HL-60/S4 treated with phorbol 12-myristate 13-acetate at 8.2 ng/mL for 4 days and 3 days (cell line): ENCODE measurements around the gene APC2.
"Not testable (repeated sequence)": the region's sequence is repeated elsewhere in the genome, so short reads cannot be mapped to it uniquely, and the experiment has no call there.

Source experiments
- in situ Hi-C: fragments of 300-500 bp; cut with MboI; formaldehyde crosslinking; loops from 2 replicates; pipeline ENCODE4 v1.15.0; 2022; ENCODE audit warnings: low sequenced_read_pairs

APC2 gene

GRCh38 chr19:1427221-1427920, 22.6 kb upstream of the APC2 start:
- in situ Hi-C loops, result no loop called here

- in situ Hi-C loops, result no loop called here
Measured at GRCh38 chr19:1428738-1429391, 21.1 kb upstream of the APC2 start.

DNA sequence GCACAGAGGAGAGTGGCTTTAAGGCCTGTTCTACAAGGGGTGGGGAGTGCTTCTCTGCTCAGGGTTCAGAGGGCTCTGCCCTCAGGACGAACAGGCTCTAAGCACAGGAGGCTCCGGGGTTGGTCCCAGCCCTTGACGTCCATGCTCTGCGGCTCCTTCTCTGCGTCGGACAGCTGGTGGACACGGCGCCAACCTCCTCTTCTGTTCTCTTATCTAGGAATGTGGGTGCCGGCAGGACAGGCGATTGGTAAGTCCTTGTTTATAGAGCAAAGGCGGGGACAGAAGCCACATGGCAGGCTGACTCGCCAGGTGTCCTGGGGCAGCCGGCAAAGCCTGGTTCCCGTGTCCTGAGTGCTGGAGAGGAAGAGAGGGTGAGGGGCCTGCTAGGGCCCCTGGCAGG, 20.2 kb upstream of the APC2 start:
- in situ Hi-C loops, result no loop called here

DNA sequence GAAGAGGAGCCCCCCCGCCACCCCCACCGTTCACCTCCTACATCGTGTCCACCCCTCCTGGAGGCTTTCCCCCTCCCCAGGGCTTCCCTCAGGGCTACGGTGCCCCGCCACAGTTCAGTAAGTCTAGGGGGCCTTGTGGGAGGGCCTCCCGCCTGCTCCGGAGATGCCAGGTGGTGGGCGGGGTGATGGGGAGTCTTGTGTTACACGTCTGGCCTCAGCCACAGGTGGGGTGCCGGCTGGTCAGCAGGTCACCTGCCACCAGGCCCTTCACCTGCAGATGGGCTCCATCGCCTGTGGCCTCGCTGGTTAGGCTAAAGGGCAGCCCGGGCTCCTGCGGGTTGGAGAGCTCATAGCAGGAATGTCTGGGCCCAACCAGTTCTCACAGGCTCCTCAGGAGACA, 19.7 kb upstream of the APC2 start:
- in situ Hi-C loops, result no loop called here

DNA sequence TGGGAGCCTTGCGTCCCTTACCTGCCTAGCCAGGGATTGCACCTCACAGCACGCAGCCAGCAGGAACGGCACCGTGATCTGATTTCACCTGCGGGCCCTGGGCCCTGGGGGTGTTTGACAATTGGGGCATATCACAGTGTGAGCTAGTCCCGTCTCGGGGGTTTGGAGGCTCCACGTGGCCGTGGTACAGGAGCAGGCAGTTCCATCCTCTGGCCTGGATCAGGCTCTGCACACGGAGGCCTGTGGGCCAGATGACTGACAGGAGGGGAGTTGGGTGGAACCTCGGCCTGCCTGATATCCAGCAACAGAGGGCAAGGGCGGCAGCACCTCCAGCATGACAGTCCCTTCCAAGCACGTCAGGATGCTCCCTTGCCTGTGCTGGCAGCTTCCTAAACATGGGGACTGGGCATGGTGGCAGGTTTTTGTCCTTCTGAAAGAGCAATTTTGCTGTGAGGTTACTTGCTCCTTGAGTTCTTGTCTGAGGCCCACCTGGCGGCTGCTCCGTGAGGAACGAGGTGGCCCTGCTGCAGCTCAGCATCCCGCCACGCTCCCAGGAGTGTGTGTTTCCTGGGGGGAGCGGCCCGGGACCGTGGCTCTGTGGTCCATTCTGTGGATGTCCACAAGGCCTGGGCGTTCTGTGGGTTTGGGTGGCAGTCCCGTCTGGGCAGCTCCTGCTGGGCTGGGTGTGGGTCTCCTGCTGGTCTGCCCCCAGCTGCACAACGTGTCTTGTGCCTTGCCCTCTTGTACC, 18.0 kb upstream of the APC2 start:
- in situ Hi-C loops, result no loop called here

GRCh38 chr19:1432507-1432887, 17.4 kb upstream of the APC2 start:
- in situ Hi-C loops, result no loop called here

DNA sequence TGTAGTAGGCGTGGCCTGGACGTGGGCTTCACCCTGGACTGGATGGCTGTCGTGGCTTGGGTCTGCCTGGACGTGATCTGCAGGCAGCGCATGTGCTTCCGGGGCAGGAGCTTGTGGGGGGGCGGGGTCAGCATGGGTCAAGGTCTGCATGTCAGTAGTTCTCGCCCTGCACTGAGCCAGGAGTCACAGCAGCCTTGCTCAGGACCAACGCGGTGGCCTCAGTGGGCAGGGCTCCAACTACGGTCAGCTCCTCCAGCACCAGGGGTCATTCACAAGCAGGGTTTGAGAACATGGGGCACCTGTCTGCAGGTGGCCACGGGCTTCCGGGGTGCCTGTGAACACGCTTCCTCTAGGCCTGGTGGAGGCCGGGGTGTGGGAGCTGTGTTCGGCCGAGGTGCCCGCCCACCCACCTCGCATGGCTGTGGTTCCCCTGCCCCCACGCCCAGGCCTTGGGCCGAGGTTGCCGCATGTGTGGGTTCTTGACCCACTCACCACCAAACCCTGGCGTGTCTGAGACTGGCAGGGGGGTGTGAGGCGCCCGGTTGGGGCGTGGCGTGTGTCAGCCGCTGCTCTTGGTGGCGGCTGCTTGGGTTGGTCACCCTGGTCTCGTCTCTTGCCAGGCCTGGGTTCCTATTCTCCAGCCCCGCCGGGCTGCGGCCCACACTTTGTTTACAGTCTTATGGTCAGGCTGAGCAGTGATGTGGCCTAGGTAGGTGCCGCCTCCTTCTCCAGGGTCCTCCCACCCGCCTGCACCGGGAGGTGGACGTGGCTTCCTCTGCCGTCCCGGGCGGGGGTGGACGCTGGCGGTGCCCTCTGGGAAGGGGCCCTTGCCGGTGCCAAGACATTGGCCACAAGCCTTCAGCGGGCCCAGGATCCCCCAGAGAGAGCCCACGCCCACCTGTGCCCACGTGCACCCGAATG, 16.5 kb upstream of the APC2 start:
- in situ Hi-C loops, result no loop called here

- in situ Hi-C loops, result no loop called here
Measured at GRCh38 chr19:1434040-1434366, 15.9 kb upstream of the APC2 start.

GRCh38 chr19:1434577-1435060, 15.3 kb upstream of the APC2 start:
- in situ Hi-C loops, result no loop called here

- in situ Hi-C loops, result no loop called here
Measured at GRCh38 chr19:1435378-1435989, 14.4 kb upstream of the APC2 start.

DNA sequence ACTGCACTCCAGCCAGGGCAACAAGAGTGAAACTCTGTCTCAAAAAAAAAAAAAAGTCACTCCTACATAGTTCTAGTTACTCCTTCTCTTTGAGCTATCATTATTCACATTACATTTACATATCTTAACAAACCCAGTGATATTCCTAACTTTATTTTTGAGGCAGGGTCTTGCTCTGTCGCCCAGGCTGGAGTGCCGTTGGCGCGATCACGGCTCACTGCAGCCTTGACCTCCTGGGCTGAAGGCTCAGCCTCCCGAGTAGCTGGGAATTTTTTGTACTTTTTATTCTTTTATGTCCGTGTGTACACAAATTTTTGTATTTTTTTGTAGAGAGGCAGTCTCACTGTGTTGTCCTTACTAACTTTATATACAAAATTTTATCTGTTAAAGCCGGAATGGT, 12.3 kb upstream of the APC2 start:
- in situ Hi-C loops, result no loop called here

DNA sequence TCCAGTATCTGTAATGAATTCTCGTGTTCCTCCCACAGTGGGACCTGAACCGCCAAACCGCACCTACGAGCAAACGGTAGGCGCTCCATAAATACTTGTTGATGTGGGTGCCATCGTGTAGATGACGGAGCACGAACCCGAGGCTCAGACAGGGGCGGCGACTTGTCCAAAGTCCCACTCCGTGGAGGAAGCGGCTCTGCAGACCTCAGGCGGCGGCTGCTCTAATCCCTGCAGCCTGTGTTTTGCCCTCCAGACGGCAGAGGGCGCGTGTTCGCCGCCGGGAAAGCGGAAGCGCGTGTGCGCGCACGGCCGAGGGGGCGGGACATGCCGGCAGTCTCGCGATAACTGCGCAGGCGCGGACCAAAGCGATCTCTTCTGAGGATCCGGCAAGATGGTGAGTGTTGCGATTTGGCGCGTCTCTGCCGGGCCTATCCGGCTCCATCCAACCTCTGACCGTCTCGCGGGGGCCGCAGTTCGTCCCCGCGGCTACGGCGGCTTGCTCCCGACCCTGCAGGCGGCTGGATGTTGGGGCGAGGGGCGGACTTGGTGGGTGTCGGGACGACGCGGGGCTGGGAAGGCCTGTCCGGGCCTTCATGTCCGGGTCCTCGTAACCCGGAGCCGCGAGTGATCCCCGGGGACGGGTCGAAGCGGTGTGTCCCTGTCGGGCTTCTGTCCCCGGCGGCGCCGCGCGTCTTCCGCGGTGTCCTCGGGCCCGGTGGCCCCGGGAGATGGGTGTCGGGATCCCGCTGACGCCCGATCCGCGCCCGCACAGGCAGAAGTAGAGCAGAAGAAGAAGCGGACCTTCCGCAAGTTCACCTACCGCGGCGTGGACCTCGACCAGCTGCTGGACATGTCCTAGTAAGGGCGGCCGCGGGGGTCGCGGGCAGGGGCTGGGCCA, 11.6 kb upstream of the APC2 start, which contains the start of gene RPS15:
Gene RPS15 (plus strand): TSS at position 362 of the 898 bp plus-strand sequence. CDS start 30 bp downstream, at position 392.
- in situ Hi-C loops, result no loop called here

GRCh38 chr19:1438933-1439354, 11.0 kb upstream of the APC2 start:
- in situ Hi-C loops, result no loop called here

DNA sequence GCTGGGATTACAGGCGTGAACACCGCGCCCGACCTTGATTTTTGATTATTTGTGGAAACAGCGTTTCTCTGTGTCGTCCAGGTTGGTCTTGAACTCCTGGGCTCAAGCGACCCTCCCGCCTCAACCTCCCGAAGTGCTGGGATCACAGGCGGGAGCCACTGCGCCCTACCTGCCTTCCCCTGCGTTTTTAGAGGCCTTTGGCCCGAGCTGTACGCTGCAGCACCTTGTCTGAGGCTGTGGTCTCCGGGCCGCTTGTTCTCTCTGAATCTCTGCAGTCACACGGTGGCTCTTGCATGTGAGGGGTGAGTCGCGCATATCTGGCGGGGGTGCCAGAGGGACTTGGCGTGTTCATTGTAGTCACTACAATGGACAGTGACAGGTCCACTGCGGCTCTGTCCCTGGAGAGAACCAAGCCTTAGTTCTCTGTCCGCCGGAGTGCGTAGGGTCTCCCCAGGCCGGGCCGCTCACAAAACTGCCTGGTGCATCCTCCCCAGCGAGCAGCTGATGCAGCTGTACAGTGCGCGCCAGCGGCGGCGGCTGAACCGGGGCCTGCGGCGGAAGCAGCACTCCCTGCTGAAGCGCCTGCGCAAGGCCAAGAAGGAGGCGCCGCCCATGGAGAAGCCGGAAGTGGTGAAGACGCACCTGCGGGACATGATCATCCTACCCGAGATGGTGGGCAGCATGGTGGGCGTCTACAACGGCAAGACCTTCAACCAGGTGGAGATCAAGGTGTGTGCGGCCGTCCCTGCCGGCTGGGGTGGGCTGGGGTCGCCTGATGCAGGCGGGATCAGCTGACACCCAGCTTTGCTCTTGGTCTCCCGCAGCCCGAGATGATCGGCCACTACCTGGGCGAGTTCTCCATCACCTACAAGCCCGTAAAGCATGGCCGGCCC, 10.2 kb upstream of the APC2 start:
- in situ Hi-C loops, result not testable (repeated sequence)

DNA sequence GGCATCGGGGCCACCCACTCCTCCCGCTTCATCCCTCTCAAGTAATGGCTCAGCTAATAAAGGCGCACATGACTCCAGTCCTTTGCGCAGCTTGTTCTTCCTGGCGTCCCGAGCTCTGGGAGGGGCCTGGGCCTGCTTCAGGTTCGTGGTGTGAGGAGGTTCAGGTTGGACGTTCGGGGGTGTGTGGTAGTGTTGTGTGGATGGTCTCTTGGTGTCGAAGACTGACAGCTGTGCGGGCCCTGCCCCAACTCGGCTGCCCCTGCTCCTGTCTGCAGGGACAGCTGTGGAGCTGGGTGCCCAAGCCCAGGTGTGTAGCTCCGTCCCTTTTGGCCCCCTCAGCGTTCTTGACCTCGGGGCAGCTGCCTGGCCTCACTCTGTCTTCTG, 9.5 kb upstream of the APC2 start:
- in situ Hi-C loops, result no loop called here

DNA sequence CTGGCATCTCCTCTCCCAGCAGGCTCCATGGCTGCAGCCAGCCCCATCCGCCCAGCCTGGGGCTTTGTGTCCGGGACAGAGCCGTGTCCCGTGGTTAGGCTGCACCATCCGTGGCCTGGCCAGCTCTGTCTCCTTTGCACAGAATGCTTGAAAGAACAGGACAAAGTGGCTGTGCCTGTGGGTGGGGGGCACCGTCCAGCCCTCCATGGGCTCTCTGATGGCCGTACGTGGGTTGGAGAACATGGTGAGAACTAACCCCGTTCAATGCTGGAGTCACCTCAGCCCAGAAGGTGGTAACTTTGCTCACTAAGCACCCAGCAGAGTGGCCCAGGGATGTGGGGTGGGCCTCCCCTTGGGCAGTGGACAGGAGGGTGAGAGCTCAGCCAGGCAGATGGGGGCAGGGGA, 8.9 kb upstream of the APC2 start:
- in situ Hi-C loops, result no loop called here

DNA sequence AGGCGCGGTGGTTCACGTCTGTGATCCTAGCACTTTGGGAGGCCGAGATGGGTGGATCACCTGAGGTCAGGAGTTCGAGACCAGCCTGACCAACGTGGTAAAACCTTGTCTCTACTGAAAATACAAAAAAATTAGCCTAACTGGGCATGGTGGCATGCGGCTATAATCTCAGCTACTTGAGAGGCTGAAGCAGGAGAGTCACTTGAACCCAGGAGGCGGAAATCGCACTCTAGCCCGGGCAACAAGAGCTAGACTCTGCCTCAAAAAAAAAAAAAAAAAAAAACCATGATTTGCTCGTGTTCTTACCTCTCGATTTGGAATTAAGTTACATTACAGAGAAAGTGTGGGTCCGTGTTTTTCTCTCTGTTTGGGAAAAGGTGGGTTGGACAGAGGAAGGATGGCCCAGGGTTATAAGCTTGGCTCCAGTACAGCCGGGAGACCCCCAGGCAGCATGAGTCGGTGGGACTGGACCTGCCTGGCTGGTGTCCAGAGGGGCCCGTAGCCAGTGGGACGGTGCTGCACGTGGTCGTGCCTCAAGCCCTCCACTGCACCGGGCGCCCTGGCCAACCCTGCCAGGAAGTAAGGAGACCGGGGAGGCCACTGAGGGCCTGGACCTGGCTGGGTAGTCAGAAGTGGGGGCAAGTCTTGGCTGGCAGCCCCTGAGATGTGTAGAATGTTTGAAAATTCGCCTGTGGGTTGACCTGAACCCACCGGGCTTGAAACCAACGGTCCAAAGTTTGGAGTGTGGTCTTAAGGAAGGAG, 8.1 kb upstream of the APC2 start:
- in situ Hi-C loops, result no loop called here
